Measurements from ENCODE around the gene FRY.

Gene FRY

DNA sequence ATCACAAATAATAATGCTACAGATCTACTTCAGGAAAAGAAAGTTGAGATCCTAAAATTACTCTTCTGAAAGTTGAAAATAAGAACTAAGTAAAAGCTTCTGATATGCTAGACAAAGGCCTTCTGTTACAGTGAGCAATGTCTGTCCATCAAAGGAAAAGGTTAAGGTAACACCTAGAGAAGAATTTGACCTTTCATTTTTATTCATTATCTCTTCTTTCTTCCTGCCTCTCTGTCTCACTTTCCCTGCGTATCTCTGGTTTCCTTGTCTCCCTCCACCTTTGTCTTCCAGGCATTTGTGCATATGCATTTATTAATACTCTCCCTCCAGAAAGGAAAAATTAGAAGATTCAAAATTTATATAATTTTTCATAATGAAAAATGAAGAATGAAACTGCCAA is 234.6 kb downstream of the FRY start:
- DNase-seq = no peak

DNA sequence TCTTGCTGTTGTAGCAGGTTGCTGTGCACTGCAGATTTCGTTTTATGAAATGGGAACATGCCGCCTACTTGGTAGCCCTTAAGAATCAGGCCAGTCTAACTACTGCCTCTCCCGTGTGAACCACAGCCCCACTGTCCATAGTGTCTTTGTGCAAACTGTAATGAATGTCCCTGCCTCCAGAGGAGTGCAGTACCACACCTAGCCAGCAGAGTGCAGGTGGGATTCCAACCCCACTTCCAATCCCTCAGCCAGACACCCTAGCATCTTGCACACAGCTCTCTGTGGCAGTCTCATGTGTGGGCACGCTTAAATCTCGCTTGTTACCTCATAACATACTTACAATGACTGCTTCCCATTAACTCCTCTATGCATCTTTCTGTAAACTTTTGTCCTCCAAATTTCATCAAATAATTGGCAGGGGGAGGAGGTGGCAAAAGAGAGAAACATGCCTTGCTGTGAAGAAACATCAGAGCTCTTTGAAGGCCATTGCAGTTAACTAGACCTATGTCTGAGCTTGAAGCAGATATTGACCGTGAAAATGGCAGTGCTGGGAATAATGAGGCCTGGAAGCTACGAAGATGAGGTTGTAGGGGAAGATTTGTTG is 236.4 kb downstream of the FRY start:
- no peak for DNase-seq

- DNase-seq = no peak
These were observed 240.6 kb downstream of the FRY start for GRCh38 chr13:32272021-32272683.

DNA sequence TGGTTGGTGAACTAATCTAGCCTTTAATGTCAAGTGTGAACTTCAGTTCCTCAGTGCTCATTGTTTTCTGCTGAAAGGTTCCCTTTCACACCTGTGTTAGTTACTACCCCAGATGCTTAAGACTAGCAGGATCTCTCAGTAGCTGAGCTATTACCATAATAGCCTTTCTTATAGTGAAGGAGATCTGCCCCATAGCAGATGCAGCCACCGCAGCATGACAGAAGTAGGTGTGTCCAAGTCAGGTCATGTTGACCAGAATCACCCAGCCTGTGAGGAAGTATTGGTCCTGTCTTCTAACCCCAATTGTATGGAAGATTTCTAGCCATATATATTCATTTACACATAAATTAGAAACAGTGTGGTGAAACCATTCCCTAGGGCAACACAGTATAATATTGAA is 246.3 kb downstream of the FRY start:
- DNase-seq = no peak

DNA sequence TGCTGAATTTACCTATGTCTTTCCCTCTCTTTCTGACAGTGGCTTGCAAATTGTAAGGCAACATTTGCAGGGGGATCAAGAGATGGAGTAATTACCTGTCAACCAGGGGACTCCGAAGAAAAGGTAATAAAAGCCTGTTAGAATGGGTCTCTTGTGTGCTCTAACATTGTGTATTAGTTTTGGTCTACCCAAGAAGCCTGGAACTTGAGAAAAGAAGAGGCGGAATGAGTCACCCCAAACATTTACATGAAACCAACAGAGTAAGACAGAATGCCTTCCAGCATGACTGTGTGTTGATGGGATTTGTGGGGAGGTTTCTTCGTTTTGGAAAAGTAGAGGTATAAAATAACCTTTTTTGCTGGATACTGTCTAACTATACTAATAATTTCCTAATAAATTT is 246.9 kb downstream of the FRY start:
- no peak for DNase-seq

DNA sequence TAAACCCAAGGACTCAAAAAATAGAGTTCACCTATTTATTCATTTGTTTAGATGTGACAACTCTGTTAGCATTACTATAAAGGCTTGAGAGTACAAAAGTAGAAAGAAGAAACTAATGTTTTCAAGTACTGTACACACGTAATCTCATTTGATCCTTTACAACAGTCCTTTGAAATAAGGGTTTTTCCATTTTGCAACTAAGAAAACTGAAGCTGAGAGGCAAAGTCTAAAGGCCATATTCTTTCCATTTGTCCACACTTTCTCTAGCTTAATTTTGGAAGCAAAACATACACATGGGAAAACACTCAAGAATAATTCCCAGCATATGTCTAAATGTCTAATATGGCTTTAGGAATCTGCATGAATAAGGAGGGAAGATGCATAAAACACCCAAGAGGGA is 249.5 kb downstream of the FRY start:
- no peak for DNase-seq

GRCh38 chr13:32282096-32282711 is 250.6 kb downstream of the FRY start:
- no peak for DNase-seq

DNA sequence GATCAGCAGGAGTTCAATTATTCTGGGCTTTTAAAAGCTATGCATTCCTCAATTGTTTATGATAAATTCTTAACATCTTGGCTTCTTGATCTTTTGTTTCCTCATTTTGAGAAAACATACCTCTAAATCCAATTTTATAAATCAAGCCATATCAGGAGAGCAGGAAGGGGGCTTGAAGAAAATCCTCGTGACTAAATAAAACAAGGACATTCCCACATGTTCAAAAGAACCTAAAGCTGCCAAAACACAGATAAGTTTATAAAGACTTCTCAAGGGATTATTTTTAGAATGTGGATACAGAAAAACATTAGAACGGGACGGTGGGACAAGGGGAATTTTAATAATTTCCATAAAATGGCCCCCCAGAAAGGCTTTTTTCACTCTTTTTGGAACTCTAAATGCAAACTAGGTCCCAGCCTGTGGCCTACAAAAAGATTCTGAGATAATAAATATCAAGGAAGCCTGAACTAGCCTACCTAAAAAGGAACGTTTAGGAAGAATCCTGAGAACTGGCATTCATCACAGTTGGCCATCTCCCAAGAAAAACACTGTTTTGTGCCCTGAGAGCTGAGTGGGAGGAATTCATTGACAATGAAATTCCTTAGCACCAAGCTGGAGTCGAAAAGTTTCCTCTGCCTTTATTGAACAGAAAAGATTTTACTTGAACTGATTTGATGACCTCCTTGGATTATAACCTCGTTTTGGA is 253.5 kb downstream of the FRY start:
- DNase-seq = no peak

DNA sequence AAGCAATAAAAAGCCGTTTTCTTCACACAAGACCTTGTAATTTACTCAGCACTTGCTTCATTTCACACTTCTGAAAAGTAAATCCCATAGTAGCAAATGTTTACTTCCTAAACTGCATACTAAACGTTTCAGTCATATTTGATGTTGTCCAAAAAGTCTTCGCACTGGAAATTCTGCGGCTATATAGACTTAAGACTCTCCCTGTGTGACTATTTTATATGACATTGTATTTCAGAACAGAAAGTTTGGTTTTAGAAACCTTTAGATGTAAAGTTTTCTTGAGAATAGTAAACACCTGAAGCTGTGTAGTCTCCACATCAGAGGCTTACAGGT is 254.0 kb downstream of the FRY start:
- no peak for DNase-seq

- DNase-seq = no peak
These were observed 265.6 kb downstream of the FRY start for GRCh38 chr13:32297206-32297605.

DNA sequence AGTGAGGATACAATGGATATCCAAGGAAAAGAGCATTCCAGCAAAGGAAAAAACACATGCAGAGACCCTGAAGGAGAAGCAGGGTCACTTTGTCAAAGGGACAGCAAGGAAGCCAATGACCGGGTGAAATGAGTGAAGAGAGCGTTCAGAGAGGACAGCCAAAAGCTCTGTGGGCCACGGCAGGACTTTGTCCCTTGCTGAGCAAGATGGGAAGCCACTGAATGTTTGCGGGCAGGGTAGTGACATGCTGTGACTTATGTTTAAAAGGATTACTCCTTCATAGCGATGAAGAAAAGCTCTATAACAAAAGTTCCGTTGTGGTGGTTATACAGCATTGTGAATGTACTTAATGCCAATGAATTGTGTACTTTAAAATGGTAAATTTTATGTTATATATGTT is 267.1 kb downstream of the FRY start:
- no peak for DNase-seq

DNA sequence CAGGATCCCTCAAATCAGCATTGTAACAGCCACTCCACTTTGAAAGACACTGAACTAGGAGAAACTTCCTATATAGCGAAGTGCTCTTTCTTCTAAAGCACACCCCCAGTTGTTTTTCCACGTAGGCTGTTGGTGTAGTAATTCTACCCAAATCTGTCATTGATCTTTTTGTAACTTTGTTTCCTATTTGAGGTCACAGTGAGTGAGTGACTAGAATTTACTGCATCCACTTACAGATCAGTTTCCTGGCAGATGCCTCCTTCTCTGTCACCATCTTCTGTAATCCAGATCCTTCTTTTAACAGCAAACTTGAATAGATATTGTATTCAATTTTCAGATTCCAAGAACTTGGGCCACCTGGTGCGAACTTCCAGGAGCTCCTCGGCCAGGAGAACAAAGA is 268.3 kb downstream of the FRY start:
- DNase-seq = no peak

- DNase-seq = no peak
These were observed 268.8 kb downstream of the FRY start for GRCh38 chr13:32300406-32300805.

DNA sequence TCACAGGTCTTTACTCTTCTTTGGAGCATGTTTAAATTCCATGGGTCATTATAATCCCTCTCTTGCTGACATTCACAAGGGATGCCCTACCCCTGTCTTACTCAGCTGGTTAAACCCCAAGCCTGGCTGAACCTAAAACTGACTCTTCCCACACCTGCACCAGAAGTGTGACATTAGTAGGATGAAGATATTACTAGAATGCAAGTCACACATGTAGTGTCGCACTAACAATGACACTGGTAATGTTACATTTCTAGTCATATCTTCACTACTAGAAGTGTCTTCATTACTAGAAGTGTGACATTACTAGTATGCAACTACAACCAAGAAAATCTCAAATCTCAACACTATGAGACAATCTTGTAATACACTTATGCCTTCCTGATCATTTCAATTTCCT is 269.3 kb downstream of the FRY start:
- DNase-seq = no peak

DNA sequence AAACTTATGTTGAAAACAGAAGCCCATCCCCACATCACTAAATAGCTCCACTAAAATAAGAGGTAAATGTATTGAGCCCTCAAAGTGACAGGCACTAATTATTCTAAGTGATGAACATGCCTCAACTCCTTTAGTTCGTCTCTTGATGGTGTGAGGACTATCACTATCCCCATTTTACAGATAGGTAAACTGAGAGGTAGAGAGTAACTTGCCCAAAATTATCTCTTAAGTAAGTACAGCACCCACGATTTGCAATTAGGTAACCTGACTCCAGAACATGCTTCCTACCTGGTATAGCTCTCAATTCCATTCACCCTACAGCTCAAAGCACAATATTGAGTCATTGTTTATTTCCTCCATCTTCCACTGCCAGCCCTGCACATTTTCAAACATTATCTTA is 270.9 kb downstream of the FRY start:
- no peak for DNase-seq

GRCh38 chr13:32305646-32306045 is 274.1 kb downstream of the FRY start:
- no peak for DNase-seq

DNA sequence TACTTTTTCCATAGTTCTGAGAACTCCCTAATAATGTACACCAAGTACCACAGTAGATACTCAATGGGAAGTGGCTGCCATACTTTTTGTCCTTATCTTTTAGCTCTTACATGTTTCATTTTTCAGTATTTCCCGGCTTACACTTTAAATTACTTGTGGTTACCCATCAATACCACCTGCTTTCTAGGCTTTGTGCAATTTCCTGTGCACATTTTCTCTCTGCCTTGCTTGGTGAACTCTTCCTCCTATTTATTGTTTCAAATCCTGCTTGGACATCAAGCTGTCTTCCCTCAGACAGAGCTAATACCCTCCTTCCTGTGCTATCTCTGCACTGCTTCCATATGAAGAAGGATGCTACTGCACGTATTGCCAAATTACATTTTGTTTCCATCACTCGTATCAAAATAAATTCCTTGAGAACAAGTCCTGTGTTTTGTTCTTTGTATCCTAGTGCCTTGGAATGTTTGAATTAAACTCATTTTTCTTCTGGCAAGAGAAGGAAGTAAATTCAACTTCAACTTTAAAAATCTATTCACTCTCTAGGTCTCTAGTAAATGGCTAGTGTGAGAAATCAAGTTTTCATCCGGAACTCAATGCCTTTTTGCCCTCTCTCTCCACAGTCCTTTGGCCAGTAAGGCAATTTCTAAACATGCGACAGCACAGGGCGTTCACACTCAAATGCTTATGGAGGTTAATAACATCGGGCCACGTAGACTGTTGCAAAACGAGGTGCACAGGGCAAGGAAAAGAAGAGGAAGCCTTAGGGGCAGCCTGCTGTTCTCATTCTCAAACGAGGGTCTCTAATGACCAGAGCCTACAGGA is 277.9 kb downstream of the FRY start:
- no peak for DNase-seq

DNA sequence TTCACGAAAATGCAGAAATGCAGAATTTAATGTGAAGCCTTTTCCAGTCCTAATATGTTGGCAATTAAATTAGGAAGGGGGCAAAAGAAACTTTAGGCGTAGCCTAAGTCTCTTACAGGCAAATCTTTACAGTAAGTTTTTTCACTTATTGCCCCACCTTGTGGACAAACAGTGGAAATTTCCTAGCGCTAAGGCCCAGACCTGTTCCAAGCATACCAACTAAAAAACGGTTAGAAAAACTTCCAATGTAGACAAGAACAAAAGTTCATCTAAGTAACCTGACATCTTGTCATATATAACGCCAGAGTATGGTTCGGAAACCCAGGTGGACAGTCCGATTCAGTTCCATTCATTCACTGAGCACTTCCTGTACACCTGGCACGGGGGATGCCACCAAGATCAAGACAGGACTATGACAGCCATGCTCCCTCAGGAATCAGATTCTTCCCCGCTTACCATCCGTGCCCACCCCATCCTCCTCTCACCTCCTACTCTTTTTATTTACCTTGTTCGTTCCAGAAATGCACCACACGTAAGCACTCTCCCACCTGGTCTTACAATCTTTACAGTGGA is 278.6 kb downstream of the FRY start:
- no peak for DNase-seq

DNA sequence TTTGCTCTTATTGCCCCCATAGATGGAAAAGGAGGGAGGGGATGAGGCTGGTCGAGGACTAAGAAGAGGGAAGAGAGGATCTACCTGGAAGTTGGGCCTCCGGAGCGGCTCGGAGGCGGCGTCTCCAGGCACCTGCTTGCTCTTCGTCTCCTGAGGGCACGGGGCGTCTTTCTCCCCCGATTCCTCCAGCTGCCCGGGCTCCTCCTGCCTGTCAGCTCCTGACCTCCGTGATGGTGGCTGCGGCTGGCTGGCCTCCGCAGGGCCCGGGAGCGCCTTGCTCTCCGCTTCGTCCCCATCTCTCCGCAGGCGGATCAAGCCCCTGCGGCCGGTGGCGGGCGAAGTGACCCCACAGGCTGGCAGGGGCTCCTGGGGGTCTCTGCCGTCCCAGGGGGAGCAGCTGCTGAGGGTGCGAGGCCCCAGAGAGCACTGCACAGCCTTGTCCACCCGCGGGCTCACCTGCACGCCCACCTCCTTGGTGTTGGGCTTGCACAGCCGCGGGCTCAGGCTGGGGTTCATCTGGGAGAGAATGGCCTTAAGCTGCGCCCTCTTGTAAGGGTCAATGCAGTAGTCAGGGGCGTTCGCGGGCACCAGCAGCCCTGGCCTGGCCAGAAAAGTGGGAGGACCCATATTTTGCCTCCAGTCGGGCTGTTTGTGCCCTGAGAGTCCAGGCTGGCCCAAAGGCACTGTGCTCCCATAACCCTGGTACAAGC is 279.8 kb downstream of the FRY start:
- no peak for DNase-seq

DNA sequence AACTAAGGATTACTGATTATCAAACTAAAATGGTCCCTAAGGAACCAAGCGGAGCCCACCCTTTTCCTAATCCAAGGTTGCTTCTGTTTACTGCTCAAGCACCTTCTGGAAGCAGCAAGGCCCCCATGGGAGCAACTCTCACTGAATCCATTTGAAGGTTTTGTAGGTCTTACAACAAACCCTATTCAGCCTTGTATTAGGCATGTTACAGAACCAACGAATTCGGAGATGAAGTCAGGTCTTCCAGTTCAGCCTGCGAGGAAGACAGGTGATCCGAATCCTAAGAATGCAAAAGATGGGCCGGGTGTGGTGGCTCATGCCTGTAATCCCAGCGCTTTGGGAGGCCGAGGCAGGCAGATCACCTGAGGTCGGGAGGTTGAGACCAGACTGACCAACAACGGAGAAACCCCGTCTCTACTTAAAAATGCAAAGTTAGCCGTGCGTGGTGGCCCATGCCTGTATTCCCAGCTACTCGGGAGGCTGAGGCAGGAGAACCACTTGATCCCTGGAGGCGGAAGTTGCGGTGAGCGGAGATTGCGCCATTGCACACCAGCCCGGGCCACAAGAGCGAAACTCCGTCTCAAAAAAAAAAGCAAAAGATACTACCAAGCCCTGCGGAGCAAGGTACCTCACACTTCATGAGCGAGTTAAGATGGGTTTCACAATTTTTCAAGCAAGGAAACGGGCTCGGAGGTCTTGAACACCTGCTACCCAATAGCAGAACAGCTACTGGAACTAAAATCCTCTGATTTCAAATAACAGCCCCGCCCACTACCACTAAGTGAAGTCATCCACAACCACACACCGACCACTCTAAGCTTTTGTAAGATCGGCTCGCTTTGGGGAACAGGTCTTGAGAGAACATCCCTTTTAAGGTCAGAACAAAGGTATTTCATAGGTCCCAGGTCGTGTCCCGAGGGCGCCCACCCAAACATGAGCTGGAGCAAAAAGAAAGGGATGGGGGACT is 283.0 kb downstream of the FRY start:
- no peak for DNase-seq
